ENCODE results near the gene FMO1.

- TF ChIP-seq EZH2 (IDR thresholded peaks at IDR 0.05; ENCODE audit: low read length, missing control alignments) (no peak), CTCF (conservative IDR thresholded peaks at IDR 0.05 in 1 of 2, IDR thresholded peaks at IDR 0.05 in 1 of 2; ENCODE audit: low read depth in 1 of 2, low read length in 2 of 2) (no peak)
Observed at GRCh38 chr1:171231326-171231725, 17.0 kb upstream of the FMO1 start.

All from fibroblast of lung (primary cell).